DMS153 treated with DMSO at 0.1 percent for 48 hours (cell line): ENCODE measurements around the gene SAPCD2.

ENCODE experiments used
- DNase-seq: peaks from one replicate; lab custom pipeline; 2025; ENCODE audit not compliant: unreplicated experiment; lab: John Stamatoyannopoulos, UW

Gene SAPCD2

GRCh38 chr9:137049544-137050449 lies 20.6 kb downstream of the SAPCD2 start:
- no peak for DNase-seq

- DNase-seq = no peak
These were observed 21.5 kb downstream of the SAPCD2 start for GRCh38 chr9:137048655-137049543.

- peak; percentile 72 for DNase-seq
These were observed 24.1 kb downstream of the SAPCD2 start, which contains the start of gene NPDC1 for GRCh38 chr9:137046088-137046787. NPDC1 (minus strand) TSS chr9:137046177; CDS start chr9:137045989, 188 bp downstream.

GRCh38 chr9:137045294-137046087 lies 24.9 kb downstream of the SAPCD2 start:
- DNase-seq = no peak

- peak; percentile 56 for DNase-seq
These were observed 25.7 kb downstream of the SAPCD2 start for GRCh38 chr9:137044502-137045177.

- DNase-seq = no peak
These were observed 26.3 kb downstream of the SAPCD2 start for GRCh38 chr9:137044037-137044436.

- DNase-seq = no peak
These were observed 27.3 kb downstream of the SAPCD2 start for GRCh38 chr9:137042751-137043727.

- DNase-seq = no peak
These were observed 29.2 kb downstream of the SAPCD2 start for GRCh38 chr9:137041124-137041523.

GRCh38 chr9:137040568-137040967 lies 29.8 kb downstream of the SAPCD2 start:
- no peak for DNase-seq

- no peak for DNase-seq
These were observed 30.6 kb downstream of the SAPCD2 start for GRCh38 chr9:137039611-137040366.

GRCh38 chr9:137038916-137039315 lies 31.4 kb downstream of the SAPCD2 start:
- DNase-seq = no peak

GRCh38 chr9:137037483-137037882 lies 32.9 kb downstream of the SAPCD2 start:
- DNase-seq = no peak

GRCh38 chr9:137037035-137037434 lies 33.3 kb downstream of the SAPCD2 start:
- DNase-seq = no peak

- DNase-seq = no peak
These were observed 34.4 kb downstream of the SAPCD2 start for GRCh38 chr9:137035937-137036336.

GRCh38 chr9:137035507-137035834 lies 34.9 kb downstream of the SAPCD2 start:
- DNase-seq = no peak

- peak; percentile 80 for DNase-seq
These were observed 35.4 kb downstream of the SAPCD2 start for GRCh38 chr9:137034709-137035506.

- no peak for DNase-seq
These were observed 36.2 kb downstream of the SAPCD2 start for GRCh38 chr9:137034039-137034708.
